SK-N-SH (cell line): ENCODE results near the gene DPY19L2. TPM values are rescaled to one million over a fixed set of nuclear protein-coding genes. Genes with fewer than 3 reads are reported as not detected.
"Not testable (repeated sequence)": the region's sequence is repeated elsewhere in the genome, so short reads cannot be mapped to it uniquely, and the experiment has no call there.

ENCODE experiments used
- CTCF ChIA-PET: fragments of 300-600, 350-600 bp; formaldehyde crosslinking; extraction: SDS; loops from one replicate; lab custom pipeline; 2021; lab: Yijun Ruan, JAX
- POLR2A ChIA-PET: fragments of 350-600 bp; sonication (Branson Sonifier 250); formaldehyde crosslinking; extraction: SDS; loops from one replicate; lab custom pipeline; 2020; ENCODE audit warnings: antibody characterized with exemption, inconsistent platforms; lab: Yijun Ruan, JAX
- DNase-seq: peaks from one replicate; pipeline ENCODE4 v3.0.0; 2012
- H2AFZ ChIP-seq: fragments of 200-600 bp; sonication (generic); 2 replicates; pipeline ENCODE4 v1.8.1; 2016; ENCODE audit warnings: antibody characterized with exemption, mild to moderate bottlenecking, low read depth
- H3F3A ChIP-seq: fragments of 200-600 bp; sonication (generic); replicated peaks from 2 replicates; pipeline ENCODE3; 2016; ENCODE audit warnings: antibody characterized with exemption, mild to moderate bottlenecking; ENCODE audit not compliant: insufficient read depth
- H3K27ac ChIP-seq, 2 experiments: fragments of 200-500 bp in 1 of 2; fragments of 200-600 bp in 1 of 2; sonication (Bioruptor generic) in 1 of 2; sonication (generic), shearing (Covaris generic) in 1 of 2; 2 replicates each; pipeline versions ENCODE4 v1.5.1 to v1.6.1; 2014 to 2016; ENCODE audit warnings: low read depth in 2 of 2, inconsistent platforms in 1 of 2, low read length in 1 of 2, mild to moderate bottlenecking in 1 of 2, mixed read lengths in 1 of 2
- H3K27me3 ChIP-seq: fragments of 200-600 bp; sonication (generic), shearing (Covaris generic); 2 replicates; pipeline ENCODE4 v1.6.1; 2016; ENCODE audit warnings: mixed run types; ENCODE audit not compliant: insufficient read depth
- H3K36me3 ChIP-seq, 2 experiments: fragments of 200-500 bp in 1 of 2; fragments of 200-600 bp in 1 of 2; sonication (Bioruptor generic) in 1 of 2; sonication (generic) in 1 of 2; replicated peaks in 1 of 2; 2 replicates each; pipeline versions ENCODE3 to v1.5.1; 2014 to 2016; ENCODE audit warnings: low read length in 1 of 2, mild to moderate bottlenecking in 1 of 2; ENCODE audit not compliant: insufficient read depth in 2 of 2, control insufficient read depth in 1 of 2
- H3K4me1 ChIP-seq, 2 experiments: fragments of 200-500 bp in 1 of 2; fragments of 200-600 bp in 1 of 2; sonication (Bioruptor generic) in 1 of 2; sonication (generic), shearing (Covaris generic) in 1 of 2; 2 replicates each; pipeline versions ENCODE4 v1.5.1 to v1.6.1; 2014 to 2016; ENCODE audit warnings: low read depth in 1 of 2, low read length in 1 of 2, mixed run types in 1 of 2; ENCODE audit not compliant: insufficient read depth in 2 of 2, control insufficient read depth in 1 of 2
- H3K4me2 ChIP-seq: fragments of 200-600 bp; sonication (generic), shearing (Covaris generic); 2 replicates; pipeline ENCODE4 v1.6.1; 2017; ENCODE audit warnings: mixed run types
- H3K4me3 ChIP-seq, 2 experiments: fragments of 200-500 bp in 1 of 2; fragments of 200-600 bp in 1 of 2; sonication (Bioruptor generic) in 1 of 2; sonication (generic), shearing (Covaris generic) in 1 of 2; 2 replicates each; pipeline versions ENCODE4 v1.5.1 to v1.8.1; 2014 to 2016; ENCODE audit warnings: low read depth in 2 of 2, inconsistent platforms in 1 of 2, low read length in 1 of 2, mild to moderate bottlenecking in 1 of 2, mixed read lengths in 1 of 2, moderate library complexity in 1 of 2
- H3K79me2 ChIP-seq: fragments of 200-600 bp; sonication (generic); 2 replicates; pipeline ENCODE4 v1.8.1; 2017; ENCODE audit warnings: mild to moderate bottlenecking; ENCODE audit not compliant: insufficient read depth
- H3K9ac ChIP-seq: fragments of 200-600 bp; sonication (generic); 2 replicates; pipeline ENCODE4 v1.6.1; 2017; ENCODE audit warnings: mixed run types
- H3K9me2 ChIP-seq: fragments of 200-600 bp; sonication (generic); 2 replicates; pipeline ENCODE4 v1.6.1; 2017; ENCODE audit warnings: mixed run types
- H3K9me3 ChIP-seq: fragments of 200-600 bp; sonication (generic); 2 replicates; pipeline ENCODE4 v1.6.1; 2017; ENCODE audit warnings: mixed run types, mild to moderate bottlenecking, moderate library complexity
- H4K20me1 ChIP-seq: fragments of 200-600 bp; sonication (generic); 2 replicates; pipeline ENCODE4 v1.6.1; 2017; ENCODE audit warnings: mild to moderate bottlenecking, mixed run types; ENCODE audit not compliant: insufficient read depth
- CHD2 ChIP-seq: fragments of 150-350 bp; IDR thresholded peaks from 2 replicates; pipeline ENCODE4 v1.6.1; 2018; ENCODE audit warnings: low read length; ENCODE audit not compliant: partially characterized antibody
- ELF1 ChIP-seq: IDR thresholded peaks from 2 replicates; pipeline ENCODE4 v1.4.0; 2012
- EP300 ChIP-seq, 2 experiments: IDR thresholded peaks; 2 replicates each; pipeline versions ENCODE4 v1.4.0 to v1.6.1; 2012; ENCODE audit warnings: borderline replicate concordance in 1 of 2, low read depth in 1 of 2, low read length in 1 of 2
- GATA2 ChIP-seq: sonication (generic); formaldehyde crosslinking; IDR thresholded peaks from 2 replicates; pipeline ENCODE4 v1.5.0; 2020; ENCODE audit warnings: mild to moderate bottlenecking, missing genetic modification reagents
- MEF2A ChIP-seq: IDR thresholded peaks from 2 replicates; pipeline ENCODE4 v1.4.0; 2012; ENCODE audit warnings: low read depth, borderline replicate concordance
- NFIC ChIP-seq: IDR thresholded peaks from 2 replicates; pipeline ENCODE4 v1.4.0; 2012; ENCODE audit warnings: borderline replicate concordance
- POLR2AphosphoS5 ChIP-seq: IDR thresholded peaks from 2 replicates; pipeline ENCODE4 v1.6.1; 2012; ENCODE audit warnings: low read depth, low read length
- RAD21 ChIP-seq: IDR thresholded peaks from 2 replicates; pipeline ENCODE4 v1.6.1; 2012; ENCODE audit warnings: mild to moderate bottlenecking, low read length
- RCOR1 ChIP-seq: fragments of 150-350 bp; IDR thresholded peaks from 2 replicates; pipeline ENCODE4 v1.6.1; 2017; ENCODE audit warnings: antibody characterized with exemption, low read length
- RFX5 ChIP-seq: IDR thresholded peaks from 2 replicates; pipeline ENCODE4 v1.6.1; 2012; ENCODE audit warnings: mild to moderate bottlenecking, improper control_type of control experiment, low read length
- RXRA ChIP-seq: IDR thresholded peaks from 2 replicates; pipeline ENCODE4 v1.4.0; 2012; ENCODE audit warnings: low read depth, mild to moderate bottlenecking, borderline replicate concordance
- TCF12 ChIP-seq: IDR thresholded peaks from 2 replicates; pipeline ENCODE4 v1.4.0; 2012
- TEAD4 ChIP-seq: IDR thresholded peaks from 2 replicates; pipeline ENCODE4 v1.4.0; 2012; ENCODE audit warnings: mild to moderate bottlenecking, borderline replicate concordance; ENCODE audit not compliant: insufficient read depth
- WGBS: methylation state at CpG from one replicate; pipeline ENCODE4 v1.1.6; 2017; ENCODE audit warnings: low lambda C conversion rate; 5-methylcytosine and 5-hydroxymethylcytosine counted together
- polyA plus RNA-seq, 3 experiments: library from polyadenylated mRNA; depleted of rRNA; stranded (reverse); fragments of >200 nt; gene quantifications; 2 replicates each; pipeline ENCODE4 v1.2.3, GENCODE V29; 2012
- TF ChIP-seq, protein P1 (sequence below): IDR thresholded peaks from 2 replicates; pipeline ENCODE4 v1.6.1; 2012; ENCODE audit warnings: mild to moderate bottlenecking, low read depth, low read length, moderate library complexity
- TF ChIP-seq, protein P2 (sequence below): IDR thresholded peaks from 2 replicates; pipeline ENCODE4 v1.4.0; 2012; ENCODE audit warnings: low read depth, borderline replicate concordance
- TF ChIP-seq, protein P3 (sequence below): IDR thresholded peaks from 2 replicates; pipeline ENCODE4 v1.4.0; 2012; ENCODE audit warnings: low read depth

Gene DPY19L2
- polyA plus RNA-seq, 1 of the 3 experiments (the other 2 are of a cell fraction): 4.8 TPM

DNA sequence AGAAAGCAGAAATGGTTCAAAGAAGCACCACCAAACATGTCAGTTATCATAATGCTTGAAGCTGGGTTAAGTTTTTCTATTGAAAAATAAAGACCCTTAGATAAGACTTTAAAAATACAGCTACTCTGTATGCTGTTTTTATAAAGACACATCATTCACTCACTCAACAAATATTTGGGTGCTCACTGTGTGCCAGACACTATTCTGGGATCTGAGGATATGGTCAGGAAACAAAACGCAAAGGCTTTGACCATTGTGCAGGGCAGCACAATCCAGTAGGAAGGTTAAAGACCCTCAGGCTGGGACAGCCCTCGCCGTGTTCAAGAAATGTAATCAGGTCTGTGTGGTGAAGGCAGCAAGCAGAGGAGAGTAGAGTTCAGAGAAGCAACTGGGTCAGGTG is 38.0 kb upstream of the DPY19L2 start:
- Histone ChIP-seq H3K4me1 (no peaks in the 10 kb centered on the region), H3K4me3 (no peak overlapping the region), H2AFZ (no peak overlapping the region), H3K9me2 (no peaks in the 10 kb centered on the region), H3K27me3 (no peaks in the 10 kb centered on the region), H4K20me1 (no peaks in the 10 kb centered on the region), H3F3A (no peaks in the 10 kb centered on the region), H3K9me3 (no peaks in the 10 kb centered on the region), H3K9ac (no peak overlapping the region), H3K27ac (no peak overlapping the region), H3K4me2 (no peak overlapping the region), H3K79me2 (no peaks in the 10 kb centered on the region), H3K36me3 (no peaks in the 10 kb centered on the region)
- CTCF ChIA-PET: no interaction called here
- DNase-seq: no peak
- POLR2A ChIA-PET: no interaction called here
- no peak for TF ChIP-seq TEAD4
- no peak for TF ChIP-seq NFIC
- no peak for TF ChIP-seq TCF12
- TF ChIP-seq, protein P1, sequence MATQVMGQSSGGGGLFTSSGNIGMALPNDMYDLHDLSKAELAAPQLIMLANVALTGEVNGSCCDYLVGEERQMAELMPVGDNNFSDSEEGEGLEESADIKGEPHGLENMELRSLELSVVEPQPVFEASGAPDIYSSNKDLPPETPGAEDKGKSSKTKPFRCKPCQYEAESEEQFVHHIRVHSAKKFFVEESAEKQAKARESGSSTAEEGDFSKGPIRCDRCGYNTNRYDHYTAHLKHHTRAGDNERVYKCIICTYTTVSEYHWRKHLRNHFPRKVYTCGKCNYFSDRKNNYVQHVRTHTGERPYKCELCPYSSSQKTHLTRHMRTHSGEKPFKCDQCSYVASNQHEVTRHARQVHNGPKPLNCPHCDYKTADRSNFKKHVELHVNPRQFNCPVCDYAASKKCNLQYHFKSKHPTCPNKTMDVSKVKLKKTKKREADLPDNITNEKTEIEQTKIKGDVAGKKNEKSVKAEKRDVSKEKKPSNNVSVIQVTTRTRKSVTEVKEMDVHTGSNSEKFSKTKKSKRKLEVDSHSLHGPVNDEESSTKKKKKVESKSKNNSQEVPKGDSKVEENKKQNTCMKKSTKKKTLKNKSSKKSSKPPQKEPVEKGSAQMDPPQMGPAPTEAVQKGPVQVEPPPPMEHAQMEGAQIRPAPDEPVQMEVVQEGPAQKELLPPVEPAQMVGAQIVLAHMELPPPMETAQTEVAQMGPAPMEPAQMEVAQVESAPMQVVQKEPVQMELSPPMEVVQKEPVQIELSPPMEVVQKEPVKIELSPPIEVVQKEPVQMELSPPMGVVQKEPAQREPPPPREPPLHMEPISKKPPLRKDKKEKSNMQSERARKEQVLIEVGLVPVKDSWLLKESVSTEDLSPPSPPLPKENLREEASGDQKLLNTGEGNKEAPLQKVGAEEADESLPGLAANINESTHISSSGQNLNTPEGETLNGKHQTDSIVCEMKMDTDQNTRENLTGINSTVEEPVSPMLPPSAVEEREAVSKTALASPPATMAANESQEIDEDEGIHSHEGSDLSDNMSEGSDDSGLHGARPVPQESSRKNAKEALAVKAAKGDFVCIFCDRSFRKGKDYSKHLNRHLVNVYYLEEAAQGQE: no peak
- no peak for TF ChIP-seq GATA2 (CRISPR knock-in tag)
- no peak for TF ChIP-seq RAD21
- TF ChIP-seq RFX5: no peak
- no peak for TF ChIP-seq POLR2AphosphoS5
- no peak for TF ChIP-seq MEF2A
- TF ChIP-seq, protein P2, sequence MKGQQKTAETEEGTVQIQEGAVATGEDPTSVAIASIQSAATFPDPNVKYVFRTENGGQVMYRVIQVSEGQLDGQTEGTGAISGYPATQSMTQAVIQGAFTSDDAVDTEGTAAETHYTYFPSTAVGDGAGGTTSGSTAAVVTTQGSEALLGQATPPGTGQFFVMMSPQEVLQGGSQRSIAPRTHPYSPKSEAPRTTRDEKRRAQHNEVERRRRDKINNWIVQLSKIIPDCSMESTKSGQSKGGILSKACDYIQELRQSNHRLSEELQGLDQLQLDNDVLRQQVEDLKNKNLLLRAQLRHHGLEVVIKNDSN: no peak
- TF ChIP-seq CHD2: no peak
- no peak for TF ChIP-seq EP300 (IDR thresholded peaks at IDR 0.05; ENCODE audit: borderline replicate concordance in 1 of 2, low read depth in 1 of 2, low read length in 1 of 2)
- no peak for TF ChIP-seq RCOR1
- TF ChIP-seq, protein P3, sequence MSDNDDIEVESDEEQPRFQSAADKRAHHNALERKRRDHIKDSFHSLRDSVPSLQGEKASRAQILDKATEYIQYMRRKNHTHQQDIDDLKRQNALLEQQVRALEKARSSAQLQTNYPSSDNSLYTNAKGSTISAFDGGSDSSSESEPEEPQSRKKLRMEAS: no peak
- TF ChIP-seq ELF1: no peak
- TF ChIP-seq RXRA: no peak
- 73% methylated on average over 3 of the region's 3 CpGs for WGBS

DNA sequence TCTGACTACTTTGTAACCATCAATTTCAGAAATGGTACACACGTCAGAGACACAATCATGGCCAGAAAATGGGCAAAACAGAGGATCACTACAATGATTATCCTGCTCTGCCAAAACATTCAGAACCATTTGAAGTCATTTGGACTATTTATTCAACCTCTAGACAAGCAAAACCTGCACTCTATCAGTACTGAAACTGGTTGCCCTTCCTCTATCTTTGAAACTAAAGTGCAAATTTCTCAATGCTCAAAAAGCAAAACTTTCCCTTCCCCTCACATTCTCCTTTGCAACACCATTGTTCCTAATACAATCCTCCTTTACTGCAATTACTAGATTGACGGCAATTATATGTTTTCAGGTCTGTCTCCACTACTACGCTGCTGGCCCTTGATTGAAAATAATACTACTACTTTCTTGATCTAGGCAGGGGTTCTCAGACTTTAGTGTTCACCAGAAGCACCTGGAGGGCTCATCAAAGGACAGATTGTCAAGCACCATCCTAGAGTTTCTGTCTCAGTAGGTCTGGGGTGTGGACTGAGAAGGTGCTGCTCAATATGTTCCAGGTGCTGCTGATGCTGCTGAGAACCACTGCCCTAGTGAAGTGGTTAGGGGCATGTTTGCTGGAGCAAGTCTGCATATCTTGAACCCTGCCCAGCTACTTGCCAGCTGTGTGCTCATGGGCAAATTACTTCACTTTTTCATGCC is 31.5 kb upstream of the DPY19L2 start:
- 45% methylated on average over 3 of the region's 3 CpGs for whole genome bisulfite sequencing
- H3K9ac ChIP-seq, H3K27me3 ChIP-seq, POLR2A ChIA-PET, H3K36me3 ChIP-seq, H3K27ac ChIP-seq, H3K9me3 ChIP-seq, H3K79me2 ChIP-seq, H2AFZ ChIP-seq, H3K4me3 ChIP-seq, H3K4me2 ChIP-seq, H3K9me2 ChIP-seq, CTCF ChIA-PET, H3F3A ChIP-seq, H4K20me1 ChIP-seq, H3K4me1 ChIP-seq, DNase-seq: not testable (repeated sequence)

DNA sequence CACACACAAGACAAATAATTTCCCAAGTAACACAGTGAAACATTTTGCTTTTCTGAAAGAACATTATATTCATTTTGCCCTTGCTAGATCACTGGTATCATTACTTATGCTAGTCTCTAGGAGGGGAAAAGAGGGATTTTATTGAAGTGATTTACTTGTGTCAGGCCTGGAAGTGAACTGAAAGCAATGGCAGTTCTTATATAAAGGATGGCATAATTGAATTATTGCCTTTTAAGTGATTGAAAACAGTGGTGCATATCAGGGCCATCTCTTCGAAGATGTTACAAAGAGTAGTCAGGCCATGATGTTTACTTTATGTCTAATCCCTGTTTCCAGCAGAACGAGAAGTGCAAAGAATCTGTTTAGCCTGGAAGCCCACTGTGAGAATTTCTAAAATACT is 30.7 kb upstream of the DPY19L2 start:
- H3F3A ChIP-seq, H3K9me3 ChIP-seq, H3K4me2 ChIP-seq, CTCF ChIA-PET, H3K79me2 ChIP-seq, H3K9me2 ChIP-seq, H3K27me3 ChIP-seq, H3K27ac ChIP-seq, H3K36me3 ChIP-seq, H3K9ac ChIP-seq, DNase-seq, H4K20me1 ChIP-seq, H2AFZ ChIP-seq, POLR2A ChIA-PET, H3K4me3 ChIP-seq, H3K4me1 ChIP-seq: not testable (repeated sequence)
- 4% methylated on average over 2 of the region's 2 CpGs for WGBS
